Vagina (tissue), 2 donors: ENCODE results near the gene TIMM44.

Experiments used
- CTCF ChIP-seq, 3 experiments: fragments of 450-650 bp in 2 of 3; fragments of 200-600 bp in 1 of 3; sonication (generic) in 1 of 3; IDR thresholded peaks; one replicate each; pipeline ENCODE4 v1.5.1; 2017 to 2019; ENCODE audit warnings: antibody characterized with exemption in 3 of 3, mild to moderate bottlenecking in 2 of 3, moderate library complexity in 2 of 3
- POLR2AphosphoS5 ChIP-seq, 2 donors: sonication (generic); formaldehyde crosslinking; IDR thresholded peaks; one replicate each; pipeline ENCODE4 v1.9.0; 2017; ENCODE audit warnings: antibody characterized with exemption in 2 of 2, mild to moderate bottlenecking in 2 of 2, low read depth in 1 of 2; ENCODE audit not compliant: insufficient read depth in 1 of 2

GRCh38 chr19:7917267-7918061, 26.0 kb downstream of the TIMM44 start:
- no peak for TF ChIP-seq POLR2AphosphoS5 (IDR thresholded peaks at IDR 0.05; ENCODE audit: insufficient read depth in 1 of 2, low read depth in 1 of 2)
- TF ChIP-seq CTCF (IDR thresholded peaks at IDR 0.05) = peak in 2 of 3 experiments; percentile 17 to 51
